H1 (cell line): ENCODE measurements around the gene ZBTB40. TPM values are rescaled to one million over a fixed set of nuclear protein-coding genes. Genes with fewer than 3 reads are reported as not detected.
A peak's percentile ranks its signal among the peaks of the same experiment; 100 is the strongest.

Experiments used
- CTCF ChIA-PET: fragments of 300-600 bp; sonication (Branson Sonifier 250); formaldehyde crosslinking; loops from one replicate; lab custom pipeline; 2021; ENCODE audit not compliant: partially characterized antibody; lab: Charles Lee
- POLR2A ChIA-PET: fragments of 300-600 bp; sonication (Branson Sonifier 250); formaldehyde crosslinking; loops from one replicate; lab custom pipeline; 2021; ENCODE audit warnings: inconsistent platforms; ENCODE audit not compliant: partially characterized antibody; lab: Charles Lee
- DNase-seq, 2 experiments: peaks; one replicate each; pipeline versions ENCODE4 v3.0.0 to v3.0.0-alpha.2; 2010 to 2022; ENCODE audit warnings: low spot score in 2 of 2, low read depth in 1 of 2, mixed read lengths in 1 of 2
- FAIRE-seq: peaks from 2 replicates; lab custom pipeline; 2011; peaks lifted over from hg19 to GRCh38; lab: Jason Lieb, UNC
- H2AFZ ChIP-seq: 2 replicates; pipeline ENCODE4 v1.8.1; 2012; ENCODE audit warnings: low read length, inconsistent platforms
- H2AK5ac ChIP-seq: 2 replicates; pipeline ENCODE4 v1.6.1; 2013; ENCODE audit warnings: low read depth, low read length
- H2BK120ac ChIP-seq: replicated peaks from 2 replicates; pipeline ENCODE3; 2013; ENCODE audit warnings: low read depth, low read length, inconsistent platforms
- H2BK12ac ChIP-seq: 2 replicates; pipeline ENCODE4 v1.6.1; 2013; ENCODE audit warnings: low read depth, low read length
- H2BK15ac ChIP-seq: 2 replicates; pipeline ENCODE4 v1.6.1; 2013; ENCODE audit warnings: low read length
- H2BK20ac ChIP-seq: 2 replicates; pipeline ENCODE4 v1.6.1; 2013; ENCODE audit warnings: low read length
- H2BK5ac ChIP-seq: 2 replicates; pipeline ENCODE4 v1.6.1; 2013; ENCODE audit warnings: low read depth, low read length
- H3K14ac ChIP-seq: 2 replicates; pipeline ENCODE4 v1.6.1; 2013; ENCODE audit warnings: inconsistent platforms; ENCODE audit not compliant: insufficient read length
- H3K18ac ChIP-seq: 2 replicates; pipeline ENCODE4 v1.6.1; 2013; ENCODE audit warnings: low read length; ENCODE audit errors: extremely low read depth
- H3K23ac ChIP-seq: 2 replicates; pipeline ENCODE4 v1.6.1; 2013; ENCODE audit warnings: inconsistent platforms; ENCODE audit not compliant: insufficient read length
- H3K23me2 ChIP-seq: 2 replicates; pipeline ENCODE4 v1.6.1; 2013; ENCODE audit warnings: low read depth, low read length
- H3K27ac ChIP-seq: 2 replicates; pipeline ENCODE4 v1.6.1; 2011; ENCODE audit warnings: low read depth, low read length, inconsistent platforms
- H3K27me3 ChIP-seq, 4 experiments: replicated peaks in 1 of 4; 1 replicate in 1 of 4; 2 replicates in 3 of 4; pipeline versions ENCODE4 v1.6.1 to v1.8.1; 2011 to 2013; ENCODE audit warnings: low read length in 3 of 4, mild to moderate bottlenecking in 3 of 4, inconsistent platforms in 2 of 4, mixed read lengths in 2 of 4, moderate library complexity in 1 of 4; ENCODE audit not compliant: control insufficient read depth in 3 of 4, insufficient read depth in 3 of 4; ENCODE audit errors: extremely low read depth in 1 of 4
- H3K36me3 ChIP-seq, 4 experiments: 2 replicates each; pipeline versions ENCODE4 v1.6.1 to v1.8.1; 2011 to 2013; ENCODE audit warnings: mild to moderate bottlenecking in 4 of 4, low read length in 3 of 4, moderate library complexity in 2 of 4, control low read depth in 1 of 4, inconsistent platforms in 1 of 4; ENCODE audit not compliant: insufficient read depth in 4 of 4, control insufficient read depth in 2 of 4
- H3K4ac ChIP-seq: replicated peaks from 2 replicates; pipeline ENCODE3; 2013; ENCODE audit warnings: low read length, low read depth, mixed read lengths, inconsistent platforms; ENCODE audit not compliant: insufficient read length
- H3K4me1 ChIP-seq, 4 experiments: replicated peaks in 1 of 4; 1 replicate in 1 of 4; 2 replicates in 3 of 4; pipeline versions ENCODE4 v1.6.1 to v1.8.1; 2011 to 2013; ENCODE audit warnings: low read length in 3 of 4, inconsistent platforms in 2 of 4, mixed read lengths in 1 of 4; ENCODE audit not compliant: insufficient read depth in 4 of 4, control insufficient read depth in 3 of 4
- H3K4me2 ChIP-seq, 2 experiments: 2 replicates each; pipeline versions ENCODE4 v1.6.1 to v1.8.1; 2011 to 2013; ENCODE audit warnings: low read depth in 2 of 2, low read length in 2 of 2, control low read depth in 1 of 2, inconsistent platforms in 1 of 2, mild to moderate bottlenecking in 1 of 2; ENCODE audit not compliant: insufficient read depth in 1 of 2
- H3K4me3 ChIP-seq, 4 experiments: fragments of 200-600, 300-600 bp in 1 of 4; sonication (generic), shearing (Covaris generic), sonication (Bioruptor Twin) in 1 of 4; 2 replicates each; pipeline versions ENCODE4 v1.5.1 to v1.8.1; 2011 to 2016; ENCODE audit warnings: low read length in 4 of 4, low read depth in 3 of 4, control low read depth in 2 of 4, inconsistent platforms in 2 of 4, mild to moderate bottlenecking in 2 of 4, mixed read lengths in 1 of 4, moderate library complexity in 1 of 4; ENCODE audit not compliant: insufficient read depth in 2 of 4; ENCODE audit errors: extremely low read depth in 1 of 4
- H3K56ac ChIP-seq: replicated peaks from 2 replicates; pipeline ENCODE3; 2013; ENCODE audit warnings: low read depth, mild to moderate bottlenecking, mixed read lengths, low read length, inconsistent platforms; ENCODE audit not compliant: insufficient read length
- H3K79me1 ChIP-seq: 2 replicates; pipeline ENCODE4 v1.6.1; 2013; ENCODE audit warnings: low read depth, low read length, control low read depth
- H3K79me2 ChIP-seq, 2 experiments: 2 replicates each; pipeline versions ENCODE4 v1.6.1 to v1.8.1; 2012 to 2013; ENCODE audit warnings: low read length in 2 of 2, mild to moderate bottlenecking in 2 of 2, inconsistent platforms in 1 of 2; ENCODE audit not compliant: insufficient read depth in 2 of 2, control insufficient read depth in 1 of 2
- H3K9ac ChIP-seq, 4 experiments: replicated peaks in 1 of 4; 1 replicate in 1 of 4; 2 replicates in 3 of 4; pipeline versions ENCODE4 v1.6.1 to v1.8.1; 2011 to 2013; ENCODE audit warnings: low read depth in 3 of 4, low read length in 3 of 4, control low read depth in 2 of 4, mild to moderate bottlenecking in 2 of 4, moderate library complexity in 2 of 4, inconsistent platforms in 1 of 4; ENCODE audit errors: extremely low read depth in 1 of 4
- H3K9me3 ChIP-seq, 2 experiments: 2 replicates each; pipeline versions ENCODE4 v1.6.1 to v1.8.1; 2012 to 2013; ENCODE audit warnings: mild to moderate bottlenecking in 2 of 2, moderate library complexity in 2 of 2, control low read depth in 1 of 2, inconsistent platforms in 1 of 2, low read depth in 1 of 2, low read length in 1 of 2, mixed read lengths in 1 of 2; ENCODE audit not compliant: insufficient read depth in 2 of 2
- H4K20me1 ChIP-seq, 2 experiments: replicated peaks in 1 of 2; 2 replicates each; pipeline versions ENCODE3 to v1.8.1; 2011 to 2013; ENCODE audit warnings: inconsistent platforms in 2 of 2, low read length in 2 of 2, mild to moderate bottlenecking in 1 of 2; ENCODE audit not compliant: insufficient read depth in 2 of 2, control insufficient read depth in 1 of 2
- H4K5ac ChIP-seq: 2 replicates; pipeline ENCODE4 v1.6.1; 2013; ENCODE audit warnings: low read length, low read depth, mixed read lengths, inconsistent platforms; ENCODE audit not compliant: insufficient read length
- H4K8ac ChIP-seq: 2 replicates; pipeline ENCODE4 v1.8.0; 2013; ENCODE audit warnings: mild to moderate bottlenecking, moderate library complexity, low read length, inconsistent platforms; ENCODE audit not compliant: insufficient read depth; ENCODE audit errors: extremely low read depth
- H4K91ac ChIP-seq: replicated peaks from 2 replicates; pipeline ENCODE3; 2013; ENCODE audit warnings: low read length, mixed read lengths, inconsistent platforms; ENCODE audit not compliant: insufficient read length
- ATF2 ChIP-seq: IDR thresholded peaks from 2 replicates; pipeline ENCODE4 v1.6.1; 2012; ENCODE audit warnings: low read length, inconsistent platforms
- CBX8 ChIP-seq: fragments of 300-800, 300-1000 bp; sonication (generic); IDR thresholded peaks from 2 replicates; pipeline ENCODE4 v1.7.1; 2016; ENCODE audit warnings: low read depth, low read length, borderline replicate concordance
- CTBP2 ChIP-seq: IDR thresholded peaks from 2 replicates; pipeline ENCODE4 v1.7.0; 2011; ENCODE audit warnings: borderline replicate concordance, mild to moderate bottlenecking, moderate library complexity, mixed read lengths, low read length; ENCODE audit not compliant: insufficient read depth, insufficient read length
- EP300 ChIP-seq, 2 experiments: IDR thresholded peaks; 1 replicate in 1 of 2; 2 replicates in 1 of 2; pipeline ENCODE4 v1.6.1; 2011 to 2012; ENCODE audit warnings: low read depth in 2 of 2, low read length in 2 of 2, mild to moderate bottlenecking in 2 of 2, borderline replicate concordance in 1 of 2, inconsistent platforms in 1 of 2, moderate library complexity in 1 of 2
- FOSL1 ChIP-seq: IDR thresholded peaks from 2 replicates; pipeline ENCODE4 v1.6.1; 2011; ENCODE audit warnings: mild to moderate bottlenecking, low read depth, low read length, moderate library complexity; ENCODE audit not compliant: insufficient read depth
- GTF2F1 ChIP-seq: IDR thresholded peaks from 2 replicates; pipeline ENCODE4 v1.6.1; 2012; ENCODE audit warnings: low read depth, low read length, improper control_type of control experiment, borderline replicate concordance
- JUND ChIP-seq: IDR thresholded peaks from 2 replicates; pipeline ENCODE4 v1.6.1; 2011; ENCODE audit warnings: mild to moderate bottlenecking, improper control_type of control experiment, low read length
- RNF2 ChIP-seq: fragments of 200-900, 300-1000 bp; sonication (generic); IDR thresholded peaks from 2 replicates; pipeline ENCODE4 v1.7.1; 2016; ENCODE audit warnings: borderline replicate concordance, low read depth, mild to moderate bottlenecking, antibody characterized with exemption, low read length; ENCODE audit not compliant: poor library complexity, severe bottlenecking; ENCODE audit errors: missing control alignments
- SIX5 ChIP-seq: IDR thresholded peaks from 2 replicates; pipeline ENCODE4 v1.6.1; 2011; ENCODE audit warnings: mild to moderate bottlenecking, low read depth, low read length
- SP4 ChIP-seq: IDR thresholded peaks from 2 replicates; pipeline ENCODE4 v1.6.1; 2012; ENCODE audit warnings: low read length, inconsistent platforms
- TCF12 ChIP-seq: IDR thresholded peaks from 2 replicates; pipeline ENCODE4 v1.6.1; 2011; ENCODE audit warnings: low read depth, mild to moderate bottlenecking, low read length
- WGBS, 2 experiments: shearing (Covaris generic) in 1 of 2; methylation state at CpG; one replicate each; pipeline versions ENCODE4 v1.1.6 to v1.1.7; 2013 to 2015; ENCODE audit warnings: low lambda C conversion rate in 2 of 2, mixed read lengths in 2 of 2, inconsistent platforms in 1 of 2, low coverage in 1 of 2, missing lambda C conversion rate in 1 of 2; ENCODE audit not compliant: insufficient replicate concordance in 2 of 2, insufficient coverage in 1 of 2, insufficient read length in 1 of 2; ENCODE audit errors: extremely low coverage in 1 of 2, missing lambda C conversion rate in 1 of 2; 5-methylcytosine and 5-hydroxymethylcytosine counted together
- polyA plus RNA-seq, 7 experiments: library from polyadenylated mRNA; depleted of rRNA in 3 of 7; stranded (reverse) in 5 of 7; unstranded in 2 of 7; fragments of >200 nt in 5 of 7; fragments of 200-250 nt in 2 of 7; gene quantifications; 1 replicate in 5 of 7; 2 replicates in 1 of 7; 4 replicates in 1 of 7; pipeline versions ENCODE4 v1.2.1 to v1.2.3, GENCODE V29; 2011 to 2013; ENCODE audit warnings: missing spikeins in 2 of 7, mixed read lengths in 2 of 7
- total RNA-seq: library from RNA; stranded (reverse); fragmentation: NEBNext Ultra II Directional; extraction: Animal tissue kit (Norgen Biotek cat#: 25700); gene quantifications from 2 replicates; pipeline ENCODE4 v1.2.1, GENCODE V29; 2021

Gene ZBTB40
- total and polyA plus RNA-seq, 2 of the 8 experiments (the other 6 are each of a cell fraction or from before 2014, with no cell fraction given) = 3.1 to 19.3 TPM

- H2BK120ac ChIP-seq = peak overlapping the region; percentile 92
- CTCF ChIA-PET = no interaction called here
- H3K4me3 ChIP-seq = no peak overlapping the region
These were observed 6.8 kb upstream of the ZBTB40 start for GRCh38 chr1:22444856-22445255.

More at GRCh38 chr1:22444856-22445255, 6.8 kb upstream of the ZBTB40 start:
- Histone ChIP-seq H2BK5ac (no peak overlapping the region), H3K9me3 (peaks cover 0 to 3% of the 10 kb centered on the region in 2 experiments; a peak in 2 of 4 replicates), H3K18ac (peak overlapping the region; percentile 78; the same call in 1 of the 2 replicates), H4K20me1 (no peaks in the 10 kb centered on the region), H2BK20ac (0 out of 2 replicates have a peak overlapping the region, but pooled peaks have one; percentile 86), H2AFZ (no peak overlapping the region), H3K4me1 (peaks cover 2 to 11% (median 7%) of the 10 kb centered on the region in 4 experiments; a peak in 6 of 7 replicates), H2BK12ac (0 out of 2 replicates have a peak overlapping the region, but pooled peaks have one; percentile 2), H3K14ac (no peak overlapping the region), H3K23ac (no peak overlapping the region), H3K27me3 (no peaks in the 10 kb centered on the region), H4K5ac (no peak overlapping the region), H2AK5ac (0 out of 2 replicates have a peak overlapping the region, but pooled peaks have one; percentile 49), H3K4me2 (no peak overlapping the region), H3K79me2 (no peaks in the 10 kb centered on the region), H4K8ac (no peak overlapping the region), H3K36me3 (no peaks in the 10 kb centered on the region)
- 100% methylated on average over 2 of the region's 2 CpGs; no CpG with 5 or more reads in 1 of the 2 experiments for WGBS, 2 experiments
- DNase-seq = no peak
- TF ChIP-seq ATF2 (no peak), SP4 (no peak), JUND (no peak), TCF12 (no peak), EP300 (IDR thresholded peaks at IDR 0.05; ENCODE audit: borderline replicate concordance in 1 of 2, low read depth in 2 of 2, low read length in 2 of 2) (no peak), FOSL1 (no peak), GTF2F1 (no peak), CBX8 (no peak), CTBP2 (no peak), SIX5 (no peak), RNF2 (no peak)
- TF ChIP-seq, all 59 proteins: peak for 0
- no peak overlapping the region for H3K27ac ChIP-seq
- FAIRE-seq = no peak
- H4K91ac ChIP-seq = no peak overlapping the region
- H3K9ac ChIP-seq = no peak overlapping the region
- no peaks in the 10 kb centered on the region for H3K79me1 ChIP-seq
- peak overlapping the region; percentile 91 for H3K4ac ChIP-seq
- POLR2A ChIA-PET = no interaction called here
- peak overlapping the region; percentile 25 for H3K56ac ChIP-seq
- H2BK15ac ChIP-seq = 0 out of 2 replicates have a peak overlapping the region, but pooled peaks have one; percentile 75
- no peaks in the 10 kb centered on the region for H3K23me2 ChIP-seq
